ENCODE results near the gene PTPN20.

The PTPN20 gene

DNA sequence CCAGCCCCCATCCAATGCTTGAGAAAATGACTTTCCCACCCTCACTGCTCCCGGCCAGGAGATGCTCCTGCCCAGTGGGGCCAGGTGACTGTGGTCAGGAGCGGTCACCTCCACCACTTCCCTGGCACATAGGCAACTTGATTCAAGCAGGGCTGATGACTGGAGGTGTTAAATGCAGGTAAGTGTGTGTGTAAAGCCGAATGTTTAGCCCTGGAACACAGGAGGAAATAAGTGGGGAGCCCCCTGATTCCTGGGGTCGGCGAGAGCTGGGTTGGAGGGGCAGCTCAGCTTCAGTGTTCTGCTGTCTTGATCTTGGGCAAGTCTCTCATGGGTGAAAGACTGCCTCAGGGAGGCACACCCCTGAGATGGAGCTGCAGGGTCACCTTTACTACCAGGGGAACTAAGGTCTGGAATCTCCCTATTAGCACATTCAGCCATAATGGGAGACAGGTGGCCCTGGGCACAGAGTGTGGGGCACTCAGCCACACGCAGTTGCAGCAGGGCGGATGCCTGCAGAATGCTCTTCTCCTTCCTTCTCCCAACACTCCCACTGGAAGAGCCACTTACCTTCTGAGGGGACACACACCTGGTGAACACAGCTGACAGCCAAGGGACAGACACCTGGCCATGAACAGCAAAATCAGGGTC, 124.1 kb downstream of the PTPN20 start:
- no peak for DNase-seq (ENCODE audit: low read depth)
- TF ChIP-seq, protein P1, sequence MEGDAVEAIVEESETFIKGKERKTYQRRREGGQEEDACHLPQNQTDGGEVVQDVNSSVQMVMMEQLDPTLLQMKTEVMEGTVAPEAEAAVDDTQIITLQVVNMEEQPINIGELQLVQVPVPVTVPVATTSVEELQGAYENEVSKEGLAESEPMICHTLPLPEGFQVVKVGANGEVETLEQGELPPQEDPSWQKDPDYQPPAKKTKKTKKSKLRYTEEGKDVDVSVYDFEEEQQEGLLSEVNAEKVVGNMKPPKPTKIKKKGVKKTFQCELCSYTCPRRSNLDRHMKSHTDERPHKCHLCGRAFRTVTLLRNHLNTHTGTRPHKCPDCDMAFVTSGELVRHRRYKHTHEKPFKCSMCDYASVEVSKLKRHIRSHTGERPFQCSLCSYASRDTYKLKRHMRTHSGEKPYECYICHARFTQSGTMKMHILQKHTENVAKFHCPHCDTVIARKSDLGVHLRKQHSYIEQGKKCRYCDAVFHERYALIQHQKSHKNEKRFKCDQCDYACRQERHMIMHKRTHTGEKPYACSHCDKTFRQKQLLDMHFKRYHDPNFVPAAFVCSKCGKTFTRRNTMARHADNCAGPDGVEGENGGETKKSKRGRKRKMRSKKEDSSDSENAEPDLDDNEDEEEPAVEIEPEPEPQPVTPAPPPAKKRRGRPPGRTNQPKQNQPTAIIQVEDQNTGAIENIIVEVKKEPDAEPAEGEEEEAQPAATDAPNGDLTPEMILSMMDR (IDR thresholded peaks at IDR 0.05; ENCODE audit: insufficient read depth, low read depth, low read length, missing control alignments), result no peak
- H3K4me3 ChIP-seq (ENCODE audit: low read depth, low read length), result no peak overlapping the region

DNA sequence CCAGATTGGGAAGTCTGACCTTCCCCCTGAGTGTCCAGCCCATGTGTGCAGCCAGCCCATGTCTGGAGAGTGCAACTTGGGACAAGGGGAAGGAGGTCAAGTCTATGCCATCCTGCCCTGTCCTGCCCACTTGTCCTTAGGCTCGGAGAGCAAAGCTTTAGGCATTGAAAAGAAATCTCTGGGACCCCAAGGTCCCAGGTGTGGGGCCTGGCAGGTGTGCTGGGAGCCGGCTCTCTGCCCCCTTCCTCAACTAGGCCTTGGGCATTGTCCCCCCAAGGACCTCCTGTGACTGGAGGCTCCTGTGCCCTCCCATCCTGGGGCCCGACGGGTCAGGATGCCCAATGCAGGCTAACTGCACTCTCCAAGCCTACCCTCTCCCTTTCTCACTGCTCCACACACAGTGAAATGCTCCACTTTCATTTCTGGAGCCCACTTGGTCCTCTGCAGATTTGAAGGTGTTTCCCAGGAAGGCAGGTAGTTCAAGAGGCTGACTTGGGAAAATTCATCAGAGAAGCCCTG, 124.7 kb downstream of the PTPN20 start:
- TF ChIP-seq, protein P1 (IDR thresholded peaks at IDR 0.05; ENCODE audit: insufficient read depth, low read depth, low read length, missing control alignments), result no peak
- no peak for DNase-seq (ENCODE audit: low read depth)
- H3K4me3 ChIP-seq (ENCODE audit: low read depth, low read length), result no peak overlapping the region

DNA sequence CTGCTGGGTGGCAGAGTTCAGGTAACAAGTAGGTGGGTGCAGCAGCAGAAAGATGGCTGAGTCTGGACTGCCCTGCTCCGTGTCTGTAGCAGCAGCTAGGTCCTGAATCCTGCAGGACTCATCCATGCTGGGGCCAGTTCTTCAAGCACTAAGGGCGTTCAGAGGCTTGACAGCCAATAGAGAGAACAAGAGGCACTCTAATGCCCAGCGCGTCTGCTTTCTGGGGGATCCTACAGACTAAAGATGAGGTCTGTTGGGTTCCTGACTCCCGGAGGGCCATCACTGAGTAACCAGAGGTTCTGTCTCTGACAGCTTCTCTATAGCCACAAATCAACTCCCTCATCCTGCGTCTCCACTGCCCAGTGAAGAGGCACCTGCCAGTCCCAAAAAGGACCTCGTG, 125.5 kb downstream of the PTPN20 start:
- TF ChIP-seq, protein P1 (IDR thresholded peaks at IDR 0.05; ENCODE audit: insufficient read depth, low read depth, low read length, missing control alignments), result no peak
- H3K4me3 ChIP-seq (ENCODE audit: low read depth, low read length), result no peak overlapping the region

DNA sequence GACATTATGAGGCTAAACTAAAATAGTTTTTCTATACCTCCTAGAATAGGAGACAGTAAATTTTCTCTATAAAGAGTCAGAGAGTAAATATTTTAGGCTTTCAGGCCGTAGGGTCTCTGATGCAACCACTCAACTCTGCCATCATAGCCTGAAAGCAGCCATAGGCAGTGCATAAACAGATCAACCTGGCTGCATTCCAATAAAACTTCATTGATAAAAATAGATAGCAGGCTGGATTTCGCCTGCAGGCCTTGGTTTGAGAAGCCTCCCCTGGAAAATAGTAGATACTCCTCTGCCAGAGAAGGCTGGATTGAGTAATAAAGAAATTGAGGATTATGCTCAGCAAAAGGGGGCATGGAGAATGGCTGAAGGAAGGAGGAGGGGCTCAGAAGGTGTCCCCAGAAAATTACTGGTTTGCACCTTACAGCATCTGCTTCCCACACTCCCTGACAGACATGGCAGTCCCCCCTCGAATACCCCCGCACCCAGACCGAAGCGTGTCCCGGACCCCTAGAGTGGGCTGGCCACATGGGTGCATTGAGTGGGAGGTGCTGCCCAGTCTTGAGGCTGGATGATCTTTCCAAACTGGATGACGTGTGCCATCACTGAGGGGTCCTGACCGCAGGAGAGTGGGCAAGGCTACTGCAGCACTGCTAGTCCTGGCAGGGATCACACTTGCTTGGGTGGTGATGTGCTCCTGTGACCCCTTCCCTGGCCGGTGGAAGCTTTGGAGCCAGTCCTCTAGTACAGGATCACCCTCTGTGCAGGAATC, 126.6 kb downstream of the PTPN20 start:
- TF ChIP-seq, protein P1 (IDR thresholded peaks at IDR 0.05; ENCODE audit: insufficient read depth, low read depth, low read length, missing control alignments), result no peak
- H3K4me3 ChIP-seq (ENCODE audit: low read depth, low read length), result no peak overlapping the region
- DNase-seq (ENCODE audit: low read depth), result no peak

More for the DNA sequence above, 125.5 kb downstream of the PTPN20 start:
- no peak for DNase-seq (ENCODE audit: low read depth)

DNA sequence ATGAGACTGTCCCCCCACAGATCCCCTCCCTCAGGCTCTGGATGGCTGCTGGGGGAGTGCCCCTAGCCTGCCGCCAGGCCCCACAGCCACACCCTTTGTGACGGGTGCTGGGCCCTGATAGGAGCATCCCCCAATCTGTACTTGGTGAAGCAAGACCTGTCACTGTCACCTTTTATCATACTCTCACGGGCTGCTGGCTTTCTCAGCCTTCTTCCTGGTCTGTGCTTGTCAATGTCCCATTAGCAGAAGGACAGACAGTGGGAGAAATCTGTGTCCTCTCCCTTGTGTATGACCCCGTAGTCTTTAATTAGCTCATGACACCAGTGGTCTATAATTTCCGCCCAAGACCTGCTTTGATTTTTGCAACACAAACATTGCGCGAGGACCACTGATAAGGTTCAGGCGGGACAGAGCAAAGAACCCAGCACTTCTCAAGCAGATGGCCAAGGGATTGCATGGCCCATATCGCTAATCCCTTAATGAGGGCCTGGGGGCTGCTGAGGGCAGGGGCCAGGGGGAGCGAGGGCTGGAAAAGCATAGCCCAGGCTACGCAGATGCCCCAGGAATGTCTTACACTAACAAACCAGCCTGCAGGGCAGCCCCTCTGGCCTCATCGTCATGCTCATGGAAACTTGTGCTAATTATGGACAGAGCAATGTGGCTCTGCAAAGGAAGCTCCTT, 127.8 kb downstream of the PTPN20 start:
- H3K4me3 ChIP-seq (ENCODE audit: low read depth, low read length), result no peak overlapping the region
- TF ChIP-seq, protein P1 (IDR thresholded peaks at IDR 0.05; ENCODE audit: insufficient read depth, low read depth, low read length, missing control alignments), result no peak
- DNase-seq (ENCODE audit: low read depth), result no peak

DNA sequence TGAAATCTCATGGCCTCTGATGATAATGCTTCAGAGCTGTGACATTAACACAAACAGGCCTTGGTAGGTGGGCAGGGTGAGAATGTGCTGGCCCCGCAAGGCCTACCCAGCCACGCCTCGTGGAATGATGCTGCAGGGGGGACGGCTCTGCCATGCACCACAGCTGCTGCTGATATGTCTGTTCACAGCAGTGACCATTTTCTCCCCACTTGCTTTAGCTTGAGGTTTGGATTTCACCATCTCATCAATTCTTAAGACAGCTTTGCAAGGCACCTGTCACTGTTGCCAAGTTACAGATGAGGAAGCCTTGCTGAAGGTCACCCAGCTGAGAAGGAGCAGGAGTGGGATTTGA, 128.3 kb downstream of the PTPN20 start:
- no peak for DNase-seq (ENCODE audit: low read depth)
- no peak overlapping the region for H3K4me3 ChIP-seq (ENCODE audit: low read depth, low read length)
- TF ChIP-seq, protein P1 (IDR thresholded peaks at IDR 0.05; ENCODE audit: insufficient read depth, low read depth, low read length, missing control alignments), result no peak

Measured in GM12865 (cell line).